Stomach (tissue), 9 donors: Measurements from ENCODE around the gene AFTPH. TPM values are rescaled to one million over a fixed set of nuclear protein-coding genes. Genes with fewer than 3 reads are reported as not detected.

Experiments
- DNase-seq, 2 donors: peaks; one replicate each; pipeline versions ENCODE4 v3.0.0 to v3.0.0-alpha.2; 2013 to 2019
- H3K27ac ChIP-seq, 5 donors: fragments of 200-600 bp in 4 of 5; sonication (generic) in 4 of 5; one replicate each; pipeline ENCODE4 v1.5.1; 2013 to 2019; ENCODE audit warnings: mild to moderate bottlenecking in 1 of 5, moderate library complexity in 1 of 5
- H3K27me3 ChIP-seq, 3 donors: fragments of 200-600 bp; sonication (generic); one replicate each; pipeline ENCODE4 v1.5.1; 2017 to 2019; ENCODE audit warnings: mixed run types in 1 of 3
- H3K36me3 ChIP-seq, 4 donors: fragments of 200-600 bp; sonication (generic); 1 replicate in 3 of 4; 2 replicates in 1 of 4; pipeline ENCODE4 v1.5.1; 2016 to 2019
- H3K4me1 ChIP-seq, 4 donors: fragments of 200-600 bp; sonication (generic); one replicate each; pipeline ENCODE4 v1.5.1; 2016 to 2019
- H3K4me3 ChIP-seq, 4 donors: fragments of 200-600 bp; sonication (generic) in 3 of 4; one replicate each; pipeline ENCODE4 v1.5.1; 2016 to 2019; ENCODE audit warnings: mild to moderate bottlenecking in 1 of 4
- H3K9me3 ChIP-seq, 4 donors: fragments of 200-600 bp; sonication (generic); one replicate each; pipeline ENCODE4 v1.5.1; 2016 to 2019
- EP300 ChIP-seq: sonication (generic); formaldehyde crosslinking; IDR thresholded peaks from one replicate; pipeline ENCODE4 v1.6.1; 2017; ENCODE audit warnings: antibody characterized with exemption
- POLR2A ChIP-seq, 4 donors: fragments of 450-650 bp; IDR thresholded peaks; one replicate each; pipeline ENCODE4 v1.6.1; 2016; ENCODE audit warnings: antibody characterized with exemption in 4 of 4, control low read depth in 2 of 4, mild to moderate bottlenecking in 1 of 4, moderate library complexity in 1 of 4
- POLR2AphosphoS5 ChIP-seq, 3 donors: sonication (generic); formaldehyde crosslinking; IDR thresholded peaks; one replicate each; pipeline ENCODE4 v1.6.1; 2016; ENCODE audit warnings: antibody characterized with exemption in 3 of 3
- WGBS, 5 donors: extraction: QIAGEN DNeasy Blood & Tissue Kit in 3 of 5; methylation state at CpG; one replicate each; pipeline versions ENCODE4 v1.1.5 to v1.1.7; 2013 to 2018; 5-methylcytosine and 5-hydroxymethylcytosine counted together
- intact Hi-C: fragments of 100-400 bp; cut with DNase I; formaldehyde crosslinking; loops from one replicate; pipeline ENCODE4 v1.15.1; 2023; ENCODE audit warnings: low total_unique reads
- polyA plus RNA-seq, 3 donors: library from polyadenylated mRNA; stranded (reverse); fragments of 200-250 nt; gene quantifications; one replicate each; pipeline ENCODE4 v1.2.3, GENCODE V29; 2013
- total RNA-seq, 5 donors: library from RNA; depleted of rRNA; stranded (reverse); fragments of >200 nt; gene quantifications; one replicate each; pipeline versions ENCODE4 v1.1.0 to v1.2.3, GENCODE V29; 2014 to 2016
- TF ChIP-seq, protein P1 (sequence below), 7 experiments: fragments of 450-650 bp in 4 of 7; fragments of 200-600 bp in 3 of 7; sonication (generic) in 3 of 7; IDR thresholded peaks; one replicate each; pipeline ENCODE4 v1.5.1; 2016 to 2019; ENCODE audit warnings: antibody characterized with exemption in 7 of 7, control low read depth in 2 of 7, mild to moderate bottlenecking in 1 of 7
- donor health status: healthy with polysubstance abuse.
- donor health status: Bipolar disorder and iron deficiency.
- donor health status: healthy.

AFTPH gene
- total and polyA plus RNA-seq, 8 donors, result 19.8 to 93.6 (median 38.9) TPM

DNA sequence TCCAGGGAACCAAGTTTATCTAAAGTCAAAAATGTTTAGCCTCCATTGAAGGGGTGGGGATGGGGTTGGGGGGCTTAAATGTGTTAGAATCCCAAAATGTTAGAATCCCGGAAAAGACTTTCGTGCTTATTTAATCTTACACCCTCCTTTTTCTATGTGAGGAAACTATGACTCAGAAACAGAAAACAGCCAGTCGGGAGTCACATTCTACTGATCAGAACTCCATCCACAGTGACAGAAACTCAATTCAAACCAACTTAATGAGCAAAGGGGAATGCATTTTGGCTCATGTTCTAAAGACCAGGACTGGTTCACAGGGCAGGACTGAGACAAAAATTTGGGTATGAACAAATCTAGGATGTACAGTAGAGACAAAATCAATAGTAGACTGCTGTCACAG, 31.9 kb upstream of the AFTPH start:
- Histone ChIP-seq H3K4me3 (no peak overlapping the region), H3K9me3 (no peaks in the 10 kb centered on the region), H3K27ac (no peak overlapping the region), H3K36me3 (no peaks in the 10 kb centered on the region), H3K4me1 (peaks cover 0 to 9% (median 2%) of the 10 kb centered on the region in 4 donors), H3K27me3 (peaks cover 0 to 8% (median 0%) of the 10 kb centered on the region in 3 donors)
- 74 to 90% (median 85%) methylated on average over 3 of the region's 3 CpGs for WGBS, 5 donors
- no peak for DNase-seq
- TF ChIP-seq POLR2A (IDR thresholded peaks at IDR 0.05), result no peak
- no peak for TF ChIP-seq POLR2AphosphoS5 (IDR thresholded peaks at IDR 0.05)
- no peak for TF ChIP-seq EP300
- TF ChIP-seq, protein P1, sequence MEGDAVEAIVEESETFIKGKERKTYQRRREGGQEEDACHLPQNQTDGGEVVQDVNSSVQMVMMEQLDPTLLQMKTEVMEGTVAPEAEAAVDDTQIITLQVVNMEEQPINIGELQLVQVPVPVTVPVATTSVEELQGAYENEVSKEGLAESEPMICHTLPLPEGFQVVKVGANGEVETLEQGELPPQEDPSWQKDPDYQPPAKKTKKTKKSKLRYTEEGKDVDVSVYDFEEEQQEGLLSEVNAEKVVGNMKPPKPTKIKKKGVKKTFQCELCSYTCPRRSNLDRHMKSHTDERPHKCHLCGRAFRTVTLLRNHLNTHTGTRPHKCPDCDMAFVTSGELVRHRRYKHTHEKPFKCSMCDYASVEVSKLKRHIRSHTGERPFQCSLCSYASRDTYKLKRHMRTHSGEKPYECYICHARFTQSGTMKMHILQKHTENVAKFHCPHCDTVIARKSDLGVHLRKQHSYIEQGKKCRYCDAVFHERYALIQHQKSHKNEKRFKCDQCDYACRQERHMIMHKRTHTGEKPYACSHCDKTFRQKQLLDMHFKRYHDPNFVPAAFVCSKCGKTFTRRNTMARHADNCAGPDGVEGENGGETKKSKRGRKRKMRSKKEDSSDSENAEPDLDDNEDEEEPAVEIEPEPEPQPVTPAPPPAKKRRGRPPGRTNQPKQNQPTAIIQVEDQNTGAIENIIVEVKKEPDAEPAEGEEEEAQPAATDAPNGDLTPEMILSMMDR (IDR thresholded peaks at IDR 0.05), result no peak
- intact Hi-C loops, result no loop called here

DNA sequence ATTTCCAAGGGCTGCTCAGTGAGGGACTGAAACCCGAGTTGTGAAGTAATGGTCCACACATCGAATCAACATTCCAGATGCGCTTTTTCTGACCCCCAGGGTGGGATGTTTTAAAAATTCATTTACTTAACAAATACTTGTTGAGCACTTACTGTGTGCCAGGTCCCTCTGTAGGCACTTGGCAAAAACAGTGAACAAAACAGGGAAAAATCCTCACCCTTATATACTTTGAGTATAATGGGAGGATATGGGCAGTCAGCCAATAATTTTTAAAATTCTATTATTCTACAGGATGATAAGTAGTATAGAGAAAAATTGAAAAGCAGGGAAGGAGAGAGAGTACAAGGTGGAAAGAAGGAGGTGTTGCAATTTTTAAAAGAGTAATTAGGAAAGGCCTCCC, 31.3 kb upstream of the AFTPH start:
- no peak for TF ChIP-seq POLR2AphosphoS5 (IDR thresholded peaks at IDR 0.05)
- TF ChIP-seq, protein P1 (IDR thresholded peaks at IDR 0.05), result no peak
- TF ChIP-seq POLR2A (IDR thresholded peaks at IDR 0.05), result no peak
- no peak for TF ChIP-seq EP300
- H3K9me3 ChIP-seq, result no peaks in the 10 kb centered on the region
- no peaks in the 10 kb centered on the region for H3K36me3 ChIP-seq
- DNase-seq, result no peak
- H3K4me1 ChIP-seq, result peaks cover 0 to 6% (median 2%) of the 10 kb centered on the region in 4 donors
- peaks cover 0 to 9% (median 0%) of the 10 kb centered on the region in 3 donors for H3K27me3 ChIP-seq
- intact Hi-C loops, result no loop called here
- 78 to 91% (median 84%) methylated on average over 3 of the region's 3 CpGs for WGBS, 5 donors
- H3K27ac ChIP-seq, result no peak overlapping the region
- H3K4me3 ChIP-seq, result no peak overlapping the region

DNA sequence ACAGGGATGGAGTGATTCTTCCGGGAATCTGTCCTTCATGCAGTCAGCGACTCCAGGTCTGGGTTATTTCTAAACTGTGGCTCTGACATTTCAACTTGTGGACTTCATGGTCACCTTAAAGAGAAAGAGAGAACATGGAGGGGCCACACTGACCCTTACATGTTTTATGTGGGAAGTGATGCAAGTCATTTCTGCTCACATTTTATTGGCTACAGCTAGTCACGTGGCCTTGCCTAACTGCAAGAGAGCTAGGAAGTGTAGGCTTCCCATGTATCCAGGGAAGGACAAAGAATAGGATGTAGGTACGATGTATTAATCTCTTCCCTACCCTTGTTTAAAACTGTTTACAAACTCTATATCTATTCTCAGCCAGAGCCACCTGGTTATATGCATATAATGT, 30.3 kb upstream of the AFTPH start:
- Histone ChIP-seq H3K27ac (no peak overlapping the region), H3K27me3 (peaks cover 0 to 10% (median 0%) of the 10 kb centered on the region in 3 donors), H3K36me3 (no peaks in the 10 kb centered on the region), H3K9me3 (no peaks in the 10 kb centered on the region), H3K4me3 (no peak overlapping the region), H3K4me1 (no peaks in the 10 kb centered on the region)
- TF ChIP-seq, protein P1 (IDR thresholded peaks at IDR 0.05), result no peak
- TF ChIP-seq POLR2AphosphoS5 (IDR thresholded peaks at IDR 0.05) (no peak), POLR2A (IDR thresholded peaks at IDR 0.05) (no peak), EP300 (no peak)
- no peak for DNase-seq
- intact Hi-C loops, result no loop called here
- WGBS, 5 donors, result 77 to 92% (median 91%) methylated on average over 4 of the region's 4 CpGs

DNA sequence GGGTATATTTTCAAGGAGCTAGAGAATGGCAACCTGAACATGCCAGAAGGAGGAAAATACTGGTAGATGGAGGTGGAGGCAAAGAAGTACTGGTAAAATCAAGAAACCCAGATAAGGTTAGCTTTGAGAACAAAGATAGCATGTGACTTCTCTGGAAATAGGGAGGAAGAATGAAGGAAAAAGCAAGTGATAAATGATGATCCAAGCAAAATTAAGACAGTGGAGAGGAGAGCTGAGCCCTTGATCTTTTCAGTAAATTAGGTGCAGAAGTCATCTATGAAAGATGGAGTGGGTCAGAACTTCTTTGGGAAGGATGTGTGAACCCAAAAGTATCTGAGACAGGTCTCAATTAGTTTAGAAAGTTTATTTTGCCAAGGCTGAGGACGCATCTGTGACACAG, 25.7 kb upstream of the AFTPH start:
- no peak for TF ChIP-seq POLR2AphosphoS5 (IDR thresholded peaks at IDR 0.05)
- no peak for TF ChIP-seq EP300
- no peak for TF ChIP-seq POLR2A (IDR thresholded peaks at IDR 0.05)
- TF ChIP-seq, protein P1 (IDR thresholded peaks at IDR 0.05), result no peak
- H3K9me3 ChIP-seq, result no peaks in the 10 kb centered on the region
- no peak overlapping the region for H3K27ac ChIP-seq
- no peak overlapping the region for H3K4me3 ChIP-seq
- peaks cover 0 to 10% (median 0%) of the 10 kb centered on the region in 3 donors for H3K27me3 ChIP-seq
- H3K4me1 ChIP-seq, result no peaks in the 10 kb centered on the region
- 83 to 96% (median 89%) methylated on average over 1 of the region's 1 CpG for WGBS, 5 donors
- no peaks in the 10 kb centered on the region for H3K36me3 ChIP-seq
- intact Hi-C loops, result no loop called here
- DNase-seq, result no peak
